OCI-LY1 (cell line): Measurements from ENCODE around the gene AKT1S1.

Source experiments
- H2AFZ ChIP-seq: fragments of 200-600 bp; sonication (generic), shearing (Covaris generic); 2 replicates; pipeline ENCODE4 v1.6.0; 2014; ENCODE audit warnings: antibody characterized with exemption, mild to moderate bottlenecking, low read length
- H3F3A ChIP-seq: fragments of 200-600 bp; sonication (generic), shearing (Covaris generic); 2 replicates; pipeline ENCODE4 v1.6.0; 2014; ENCODE audit warnings: mild to moderate bottlenecking, antibody characterized with exemption, low read length, moderate library complexity; ENCODE audit not compliant: insufficient read depth
- H3K27ac ChIP-seq: fragments of 200-600 bp; sonication (generic); 2 replicates; pipeline ENCODE4 v1.5.1; 2014; ENCODE audit warnings: low read length, mixed run types, mild to moderate bottlenecking, low read depth; ENCODE audit not compliant: poor library complexity, severe bottlenecking
- H3K27me3 ChIP-seq: fragments of 200-600 bp; sonication (generic); 2 replicates; pipeline ENCODE4 v1.6.0; 2014; ENCODE audit warnings: antibody characterized with exemption, mild to moderate bottlenecking, low read length, moderate library complexity; ENCODE audit not compliant: insufficient read depth
- H3K36me3 ChIP-seq: fragments of 200-600 bp; sonication (generic); 2 replicates; pipeline ENCODE4 v1.6.1; 2014; ENCODE audit warnings: mild to moderate bottlenecking, antibody characterized with exemption, low read length, moderate library complexity, mixed read lengths; ENCODE audit not compliant: insufficient read depth
- H3K4me1 ChIP-seq: fragments of 200-600 bp; sonication (generic); 2 replicates; pipeline ENCODE4 v1.5.1; 2014; ENCODE audit warnings: mild to moderate bottlenecking, low read length, moderate library complexity; ENCODE audit not compliant: insufficient read depth, severe bottlenecking
- H3K4me2 ChIP-seq: fragments of 200-600 bp; sonication (generic), shearing (Covaris generic); 2 replicates; pipeline ENCODE4 v1.6.1; 2014; ENCODE audit warnings: low read length
- H3K4me3 ChIP-seq: fragments of 200-600 bp; sonication (generic); 2 replicates; pipeline ENCODE4 v1.5.1; 2014; ENCODE audit warnings: low read length, low read depth, mild to moderate bottlenecking, mixed read lengths; ENCODE audit not compliant: poor library complexity, severe bottlenecking
- H3K79me2 ChIP-seq: fragments of 200-600 bp; shearing (Covaris generic); 2 replicates; pipeline ENCODE4 v1.6.1; 2016; ENCODE audit warnings: mixed run types, low read length, mixed read lengths; ENCODE audit not compliant: insufficient read depth
- H3K9ac ChIP-seq: fragments of 200-600 bp; sonication (generic), shearing (Covaris generic); 2 replicates; pipeline ENCODE4 v1.6.1; 2014; ENCODE audit warnings: mild to moderate bottlenecking, low read length, mixed read lengths
- H3K9me2 ChIP-seq: fragments of 200-600 bp; sonication (generic), shearing (Covaris generic); 2 replicates; pipeline ENCODE4 v1.6.1; 2014; ENCODE audit warnings: low read depth, mild to moderate bottlenecking, low read length, mixed read lengths
- H3K9me3 ChIP-seq: fragments of 200-600 bp; shearing (Covaris generic); 2 replicates; pipeline ENCODE4 v1.6.1; 2014; ENCODE audit warnings: low read length, mixed read lengths
- H4K20me1 ChIP-seq: fragments of 200-600 bp; sonication (generic), shearing (Covaris generic); 2 replicates; pipeline ENCODE4 v1.6.0; 2016; ENCODE audit warnings: mild to moderate bottlenecking, low read length; ENCODE audit not compliant: insufficient read depth
- CTCF ChIP-seq: fragments of 200-600 bp; sonication (generic), shearing (Covaris generic); IDR thresholded peaks from 2 replicates; pipeline ENCODE4 v1.5.1; 2017; ENCODE audit warnings: mild to moderate bottlenecking, antibody characterized with exemption, low read length, moderate library complexity, mixed read lengths
- EZH2 ChIP-seq: fragments of 200-600 bp; sonication (generic), shearing (Covaris generic); IDR thresholded peaks from 2 replicates; pipeline ENCODE4 v1.8.0; 2017; ENCODE audit warnings: borderline replicate concordance, mixed run types, mild to moderate bottlenecking, antibody characterized with exemption, low read length, moderate library complexity, mixed read lengths

AKT1S1 gene

GRCh38 chr19:49850221-49850486 lies 27.0 kb downstream of the AKT1S1 start:
- Histone ChIP-seq H3K4me3 (peak overlapping the region; percentile 81), H3F3A (no peaks in the 10 kb centered on the region), H3K9me3 (0 out of 2 replicates have a peak, but pooled peaks cover 3% of the 10 kb centered on the region), H3K36me3 (peaks cover 10% of the 10 kb centered on the region; the same call in 1 of the 2 replicates), H2AFZ (no peak overlapping the region), H3K27ac (peak overlapping the region; percentile 92), H4K20me1 (no peaks in the 10 kb centered on the region), H3K79me2 (peaks cover 25% of the 10 kb centered on the region), H3K4me2 (peak overlapping the region; percentile 74), H3K4me1 (peaks cover 41% of the 10 kb centered on the region), H3K9me2 (no peaks in the 10 kb centered on the region), H3K27me3 (no peaks in the 10 kb centered on the region), H3K9ac (peak overlapping the region; percentile 76; the same call in 1 of the 2 replicates)
- TF ChIP-seq EZH2 (no peak), CTCF (no peak)

- no peaks in the 10 kb centered on the region for H3F3A ChIP-seq
- H3K4me1 ChIP-seq, result peaks cover 45% of the 10 kb centered on the region
- H3K9me3 ChIP-seq, result 0 out of 2 replicates have a peak, but pooled peaks cover 3% of the 10 kb centered on the region
- H2AFZ ChIP-seq, result no peak overlapping the region
- H3K9me2 ChIP-seq, result no peaks in the 10 kb centered on the region
- H3K27me3 ChIP-seq, result no peaks in the 10 kb centered on the region
- H3K4me2 ChIP-seq, result peak overlapping the region; percentile 74
- peak overlapping the region; percentile 92 for H3K27ac ChIP-seq
- TF ChIP-seq CTCF (no peak), EZH2 (no peak)
- peak overlapping the region; percentile 81 for H3K4me3 ChIP-seq
- peaks cover 6% of the 10 kb centered on the region; the same call in 1 of the 2 replicates for H3K36me3 ChIP-seq
- H3K79me2 ChIP-seq, result peaks cover 25% of the 10 kb centered on the region
- peak overlapping the region; percentile 76; the same call in 1 of the 2 replicates for H3K9ac ChIP-seq
- no peaks in the 10 kb centered on the region for H4K20me1 ChIP-seq
These were observed 27.5 kb downstream of the AKT1S1 start for GRCh38 chr19:49849433-49850220.

DNA sequence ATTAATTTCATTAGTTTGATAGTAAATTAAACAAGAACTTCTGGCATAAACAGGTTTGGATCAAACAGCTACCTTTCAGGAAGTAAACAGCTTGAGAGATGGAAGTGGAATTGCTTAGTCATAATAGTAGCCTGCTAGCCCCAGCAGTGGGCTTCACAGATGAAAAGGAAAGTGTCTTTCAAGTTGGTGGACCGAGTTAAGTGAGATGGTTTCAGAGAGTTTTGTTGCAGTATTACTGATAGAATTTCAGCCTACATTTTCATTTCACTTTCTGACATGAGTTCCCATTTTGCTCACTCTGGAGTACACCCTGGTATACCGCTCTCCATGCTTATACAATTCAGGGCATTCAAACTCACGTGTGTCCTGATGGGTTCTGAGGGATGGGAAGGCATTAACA lies 28.2 kb downstream of the AKT1S1 start:
- H4K20me1 ChIP-seq, result no peaks in the 10 kb centered on the region
- no peak overlapping the region for H3K4me2 ChIP-seq
- H3K36me3 ChIP-seq, result no peaks in the 10 kb centered on the region
- peaks cover 23% of the 10 kb centered on the region for H3K79me2 ChIP-seq
- H3K9me3 ChIP-seq, result 0 out of 2 replicates have a peak, but pooled peaks cover 3% of the 10 kb centered on the region
- H3F3A ChIP-seq, result no peaks in the 10 kb centered on the region
- H2AFZ ChIP-seq, result no peak overlapping the region
- peak overlapping the region; percentile 32 for H3K27ac ChIP-seq
- H3K9me2 ChIP-seq, result no peaks in the 10 kb centered on the region
- peaks cover 46% of the 10 kb centered on the region for H3K4me1 ChIP-seq
- no peak overlapping the region for H3K9ac ChIP-seq
- TF ChIP-seq EZH2, result no peak
- TF ChIP-seq CTCF, result no peak
- no peaks in the 10 kb centered on the region for H3K27me3 ChIP-seq
- H3K4me3 ChIP-seq, result no peak overlapping the region
